GM18499 (cell line): ENCODE data around the gene MINDY3.

Source experiments
- ATAC-seq: cut with Tn5 transposase; IDR thresholded peaks from one replicate; pipeline ENCODE4 v1.9.1; 2021; ENCODE audit warnings: moderate number of reproducible peaks; ENCODE audit not compliant: insufficient read depth, unreplicated experiment

Gene MINDY3

GRCh38 chr10:15742102-15742501, 118.2 kb downstream of the MINDY3 start:
- no peak for ATAC-seq

- no peak for ATAC-seq
These were observed 118.7 kb downstream of the MINDY3 start for GRCh38 chr10:15741581-15741980.

DNA sequence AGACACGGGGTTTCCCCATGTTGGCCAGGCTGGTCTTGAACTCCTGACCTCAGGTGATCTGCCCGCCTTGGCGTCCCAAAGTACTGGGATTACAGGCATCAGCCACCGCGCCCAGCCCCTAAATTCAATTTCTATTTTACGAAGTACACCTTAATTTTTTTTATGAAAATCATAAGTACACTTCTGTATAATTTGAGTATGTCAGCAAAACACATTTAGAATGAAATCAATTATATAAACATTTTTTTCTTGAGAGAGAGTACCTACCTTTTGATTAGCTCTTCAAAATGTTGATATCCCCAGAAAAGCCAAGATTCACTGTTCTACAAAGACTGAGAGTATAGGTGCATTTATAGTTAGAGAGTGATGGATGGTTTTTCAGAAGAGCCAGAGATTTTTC, 120.0 kb downstream of the MINDY3 start:
- ATAC-seq, result no peak

GRCh38 chr10:15739254-15739970, 120.9 kb downstream of the MINDY3 start:
- ATAC-seq, result no peak

- no peak for ATAC-seq
These were observed 121.9 kb downstream of the MINDY3 start for GRCh38 chr10:15738270-15738925.

- no peak for ATAC-seq
These were observed 122.7 kb downstream of the MINDY3 start for GRCh38 chr10:15737656-15738055.

DNA sequence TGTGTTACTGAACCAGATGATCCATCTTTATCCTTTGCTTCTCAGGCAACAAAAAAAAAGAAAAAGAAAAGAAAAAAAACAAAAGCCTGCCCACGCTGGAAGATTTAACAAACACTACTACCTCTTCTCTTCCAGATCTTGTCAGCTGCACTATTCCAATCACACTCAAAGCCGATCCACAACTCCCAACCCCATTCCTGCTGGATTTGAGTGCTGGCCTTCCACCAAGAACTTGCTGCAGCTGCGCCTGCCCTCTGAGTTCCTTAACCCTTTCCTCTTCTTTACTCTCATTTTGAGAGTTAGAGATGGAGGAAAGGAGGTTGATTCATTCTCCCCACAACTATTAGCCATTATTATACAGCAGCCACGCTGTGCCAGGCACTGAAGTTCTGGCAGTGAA, 124.5 kb downstream of the MINDY3 start:
- no peak for ATAC-seq

- no peak for ATAC-seq
These were observed 130.0 kb downstream of the MINDY3 start for GRCh38 chr10:15730341-15730740.

- ATAC-seq, result no peak
These were observed 130.4 kb downstream of the MINDY3 start for GRCh38 chr10:15729890-15730289.
